ENCODE data around the gene DNAJC28.

DNA sequence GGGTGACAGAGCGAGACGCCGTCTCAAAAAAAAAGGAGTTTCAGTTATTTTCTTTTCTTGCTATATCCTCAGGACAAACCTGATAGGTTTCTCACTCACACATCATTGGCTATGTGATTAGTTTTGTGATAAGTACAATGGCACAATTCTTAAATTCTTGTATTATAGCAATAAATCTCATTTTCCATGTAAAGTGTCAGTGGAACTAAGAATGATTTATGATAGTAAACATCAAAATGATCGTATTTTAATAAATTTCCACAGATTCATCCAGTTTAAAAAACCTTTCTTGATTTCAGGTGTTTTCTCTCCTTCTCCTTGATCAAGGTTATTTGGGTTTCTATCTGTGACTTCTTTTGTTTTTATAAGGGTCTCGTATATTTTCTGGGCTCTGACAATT, 3.5 kb downstream of the DNAJC28 start:
- TF ChIP-seq EP300 (IDR thresholded peaks at IDR 0.05) (no peak), POLR2A (IDR thresholded peaks at IDR 0.05) (no peak)
- TF ChIP-seq, protein P1, sequence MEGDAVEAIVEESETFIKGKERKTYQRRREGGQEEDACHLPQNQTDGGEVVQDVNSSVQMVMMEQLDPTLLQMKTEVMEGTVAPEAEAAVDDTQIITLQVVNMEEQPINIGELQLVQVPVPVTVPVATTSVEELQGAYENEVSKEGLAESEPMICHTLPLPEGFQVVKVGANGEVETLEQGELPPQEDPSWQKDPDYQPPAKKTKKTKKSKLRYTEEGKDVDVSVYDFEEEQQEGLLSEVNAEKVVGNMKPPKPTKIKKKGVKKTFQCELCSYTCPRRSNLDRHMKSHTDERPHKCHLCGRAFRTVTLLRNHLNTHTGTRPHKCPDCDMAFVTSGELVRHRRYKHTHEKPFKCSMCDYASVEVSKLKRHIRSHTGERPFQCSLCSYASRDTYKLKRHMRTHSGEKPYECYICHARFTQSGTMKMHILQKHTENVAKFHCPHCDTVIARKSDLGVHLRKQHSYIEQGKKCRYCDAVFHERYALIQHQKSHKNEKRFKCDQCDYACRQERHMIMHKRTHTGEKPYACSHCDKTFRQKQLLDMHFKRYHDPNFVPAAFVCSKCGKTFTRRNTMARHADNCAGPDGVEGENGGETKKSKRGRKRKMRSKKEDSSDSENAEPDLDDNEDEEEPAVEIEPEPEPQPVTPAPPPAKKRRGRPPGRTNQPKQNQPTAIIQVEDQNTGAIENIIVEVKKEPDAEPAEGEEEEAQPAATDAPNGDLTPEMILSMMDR (IDR thresholded peaks at IDR 0.05) = no peak
